HS-5 (cell line): Measurements from ENCODE around the gene LRRN2.
"Not testable (repeated sequence)": the region's sequence is repeated elsewhere in the genome, so short reads cannot be mapped to it uniquely, and the experiment has no call there.

Experiments
- DNase-seq: peaks from one replicate; pipeline ENCODE4 v3.0.0-alpha.2; 2012; ENCODE audit warnings: low read depth

Gene LRRN2

GRCh38 chr1:204574016-204574864 is 111.3 kb downstream of the LRRN2 start:
- DNase-seq: no peak

GRCh38 chr1:204572923-204573922 is 112.3 kb downstream of the LRRN2 start:
- no peak for DNase-seq

- no peak for DNase-seq
Measured at GRCh38 chr1:204571631-204572030, 113.9 kb downstream of the LRRN2 start.

- no peak for DNase-seq
Measured at GRCh38 chr1:204571128-204571527, 114.4 kb downstream of the LRRN2 start.

- DNase-seq: not testable (repeated sequence)
Measured at GRCh38 chr1:204570021-204570420, 115.5 kb downstream of the LRRN2 start.

- no peak for DNase-seq
Measured at GRCh38 chr1:204569478-204569877, 116.1 kb downstream of the LRRN2 start.

GRCh38 chr1:204568576-204569315 is 116.8 kb downstream of the LRRN2 start:
- no peak for DNase-seq
